MM.1S (cell line): ENCODE results near the gene SFSWAP.

Experiments
- DNase-seq: peaks from one replicate; pipeline ENCODE4 v3.0.0-alpha.2; 2015
- H2AFZ ChIP-seq: fragments of 300-600 bp; sonication (generic); 2 replicates; pipeline ENCODE4 v1.6.0; 2016; ENCODE audit warnings: antibody characterized with exemption, low read length
- H3F3A ChIP-seq: fragments of 300-600 bp; sonication (generic); 2 replicates; pipeline ENCODE4 v1.6.1; 2016; ENCODE audit warnings: mild to moderate bottlenecking, antibody characterized with exemption, low read length, moderate library complexity, mixed read lengths; ENCODE audit not compliant: insufficient read depth
- H3K27ac ChIP-seq: fragments of 300-600 bp; sonication (generic); 2 replicates; pipeline ENCODE4 v1.5.1; 2016; ENCODE audit warnings: mild to moderate bottlenecking, low read length
- H3K27me3 ChIP-seq: fragments of 300-600 bp; sonication (generic); replicated peaks from 2 replicates; pipeline ENCODE4 v1.6.0; 2016; ENCODE audit warnings: low read length; ENCODE audit not compliant: insufficient read depth
- H3K36me3 ChIP-seq: fragments of 300-600 bp; sonication (generic); replicated peaks from 2 replicates; pipeline ENCODE4 v1.6.1; 2016; ENCODE audit warnings: mild to moderate bottlenecking, low read length, mixed read lengths; ENCODE audit not compliant: insufficient read depth
- H3K4me1 ChIP-seq: fragments of 300-600 bp; sonication (generic); 2 replicates; pipeline ENCODE4 v1.6.1; 2016; ENCODE audit warnings: low read length, mixed read lengths
- H3K4me2 ChIP-seq: fragments of 300-600 bp; sonication (generic); 2 replicates; pipeline ENCODE4 v1.6.0; 2016; ENCODE audit warnings: low read depth, low read length
- H3K4me3 ChIP-seq: fragments of 300-600 bp; sonication (generic); 2 replicates; pipeline ENCODE4 v1.5.1; 2016; ENCODE audit warnings: low read length, mixed read lengths
- H3K79me2 ChIP-seq: fragments of 300-600 bp; sonication (generic); 2 replicates; pipeline ENCODE4 v1.6.1; 2016; ENCODE audit warnings: mixed run types, low read length, mixed read lengths
- H3K9ac ChIP-seq: fragments of 300-600 bp; sonication (generic); 2 replicates; pipeline ENCODE4 v1.6.1; 2016; ENCODE audit warnings: low read length, mixed read lengths
- H3K9me2 ChIP-seq: fragments of 300-600 bp; sonication (generic); replicated peaks from 2 replicates; pipeline ENCODE4 v1.6.1; 2016; ENCODE audit warnings: mild to moderate bottlenecking, low read length, mixed read lengths; ENCODE audit not compliant: insufficient read depth
- H3K9me3 ChIP-seq: fragments of 300-600 bp; sonication (generic); replicated peaks from 2 replicates; pipeline ENCODE4 v1.6.1; 2016; ENCODE audit warnings: mild to moderate bottlenecking, low read length, mixed read lengths; ENCODE audit not compliant: insufficient read depth
- H4K20me1 ChIP-seq: fragments of 300-600 bp; sonication (generic); 2 replicates; pipeline ENCODE4 v1.6.1; 2016; ENCODE audit warnings: mild to moderate bottlenecking, low read length, moderate library complexity, mixed read lengths; ENCODE audit not compliant: insufficient read depth
- CTCF ChIP-seq: fragments of 300-600 bp; sonication (generic); IDR thresholded peaks from 2 replicates; pipeline ENCODE4 v1.5.1; 2016; ENCODE audit warnings: antibody characterized with exemption, low read length, mixed read lengths
- EZH2 ChIP-seq: fragments of 300-600 bp; sonication (generic); optimal IDR thresholded peaks from 2 replicates; pipeline ENCODE3; 2017; ENCODE audit warnings: low read depth, mild to moderate bottlenecking, antibody characterized with exemption, low read length, mixed read lengths
- EZH2phosphoT487 ChIP-seq: fragments of 300-600 bp; sonication (generic); IDR thresholded peaks from 2 replicates; pipeline ENCODE4 v1.6.1; 2018; ENCODE audit warnings: antibody characterized with exemption, low read length

Gene SFSWAP

DNA sequence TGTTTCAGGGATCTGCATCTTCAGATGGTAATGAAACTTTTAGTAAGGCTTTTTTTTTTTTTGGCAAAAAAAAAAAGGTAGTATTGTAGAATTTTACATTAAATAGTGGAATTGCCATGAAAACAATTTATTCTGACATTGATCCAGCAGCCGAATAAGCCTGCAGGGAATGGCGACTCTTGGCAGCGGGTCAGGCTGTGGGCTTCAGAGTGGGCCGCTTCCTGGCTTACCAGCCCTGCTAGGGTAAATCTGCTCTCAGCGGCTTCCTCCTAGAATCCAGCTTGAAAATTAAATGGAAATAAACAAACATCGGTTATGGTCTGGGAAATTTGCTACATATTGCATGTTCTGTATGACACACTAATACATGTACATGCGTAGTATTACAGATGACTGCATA is 34.8 kb downstream of the SFSWAP start:
- Histone ChIP-seq H3K36me3 (no peaks in the 10 kb centered on the region), H3K9me3 (no peaks in the 10 kb centered on the region), H4K20me1 (no peaks in the 10 kb centered on the region), H3F3A (no peaks in the 10 kb centered on the region), H3K9ac (no peak overlapping the region), H2AFZ (no peak overlapping the region), H3K27ac (no peak overlapping the region), H3K4me3 (no peak overlapping the region), H3K4me1 (no peaks in the 10 kb centered on the region), H3K27me3 (no peaks in the 10 kb centered on the region), H3K4me2 (no peak overlapping the region), H3K79me2 (no peaks in the 10 kb centered on the region), H3K9me2 (no peaks in the 10 kb centered on the region)
- TF ChIP-seq EZH2 = no peak
- no peak for TF ChIP-seq CTCF
- no peak for TF ChIP-seq EZH2phosphoT487
- DNase-seq = no peak

- TF ChIP-seq CTCF = no peak
- no peak for TF ChIP-seq EZH2phosphoT487
- TF ChIP-seq EZH2 = no peak
- no peaks in the 10 kb centered on the region for H3K9me3 ChIP-seq
- H3K36me3 ChIP-seq = no peaks in the 10 kb centered on the region
- no peaks in the 10 kb centered on the region for H4K20me1 ChIP-seq
- no peak overlapping the region for H3K9ac ChIP-seq
- H3K4me2 ChIP-seq = no peak overlapping the region
- no peaks in the 10 kb centered on the region for H3K9me2 ChIP-seq
- H3K27me3 ChIP-seq = no peaks in the 10 kb centered on the region
- no peak overlapping the region for H3K27ac ChIP-seq
- no peak overlapping the region for H2AFZ ChIP-seq
- H3F3A ChIP-seq = no peaks in the 10 kb centered on the region
- H3K79me2 ChIP-seq = no peaks in the 10 kb centered on the region
- no peak for DNase-seq
- H3K4me3 ChIP-seq = no peak overlapping the region
- H3K4me1 ChIP-seq = no peaks in the 10 kb centered on the region
These were observed 36.6 kb downstream of the SFSWAP start for GRCh38 chr12:131747276-131748177.

GRCh38 chr12:131749618-131750315 is 38.9 kb downstream of the SFSWAP start:
- no peaks in the 10 kb centered on the region for H3K79me2 ChIP-seq
- no peaks in the 10 kb centered on the region for H4K20me1 ChIP-seq
- no peak overlapping the region for H3K27ac ChIP-seq
- no peak overlapping the region for H3K4me3 ChIP-seq
- TF ChIP-seq EZH2phosphoT487 (no peak), CTCF (no peak), EZH2 (no peak)
- no peaks in the 10 kb centered on the region for H3K27me3 ChIP-seq
- DNase-seq = no peak
- H3K36me3 ChIP-seq = no peaks in the 10 kb centered on the region
- H3K9me3 ChIP-seq = no peaks in the 10 kb centered on the region
- no peak overlapping the region for H2AFZ ChIP-seq
- H3K4me1 ChIP-seq = no peaks in the 10 kb centered on the region
- H3F3A ChIP-seq = no peaks in the 10 kb centered on the region
- H3K9ac ChIP-seq = no peak overlapping the region
- no peaks in the 10 kb centered on the region for H3K9me2 ChIP-seq
- no peak overlapping the region for H3K4me2 ChIP-seq
